Gastroesophageal sphincter (tissue), 3 donors: Measurements from ENCODE around the gene RHEBL1.

Experiments
- EP300 ChIP-seq: sonication (generic); formaldehyde crosslinking; IDR thresholded peaks from one replicate; pipeline ENCODE4 v1.6.1; 2017; ENCODE audit warnings: antibody characterized with exemption, mild to moderate bottlenecking
- POLR2A ChIP-seq, 2 donors: fragments of 450-650 bp; IDR thresholded peaks; one replicate each; pipeline ENCODE4 v1.6.1; 2017; ENCODE audit warnings: antibody characterized with exemption in 2 of 2, mild to moderate bottlenecking in 2 of 2, moderate library complexity in 1 of 2
- POLR2AphosphoS5 ChIP-seq: sonication (generic); formaldehyde crosslinking; IDR thresholded peaks from one replicate; pipeline ENCODE4 v1.6.1; 2017; ENCODE audit warnings: antibody characterized with exemption
- TF ChIP-seq, protein P1 (sequence below), 4 experiments: fragments of 200-600 bp in 2 of 4; fragments of 450-650 bp in 2 of 4; sonication (generic) in 1 of 4; IDR thresholded peaks; one replicate each; pipeline ENCODE4 v1.5.1; 2017 to 2019; ENCODE audit warnings: antibody characterized with exemption in 4 of 4, mild to moderate bottlenecking in 2 of 4, moderate library complexity in 2 of 4

DNA sequence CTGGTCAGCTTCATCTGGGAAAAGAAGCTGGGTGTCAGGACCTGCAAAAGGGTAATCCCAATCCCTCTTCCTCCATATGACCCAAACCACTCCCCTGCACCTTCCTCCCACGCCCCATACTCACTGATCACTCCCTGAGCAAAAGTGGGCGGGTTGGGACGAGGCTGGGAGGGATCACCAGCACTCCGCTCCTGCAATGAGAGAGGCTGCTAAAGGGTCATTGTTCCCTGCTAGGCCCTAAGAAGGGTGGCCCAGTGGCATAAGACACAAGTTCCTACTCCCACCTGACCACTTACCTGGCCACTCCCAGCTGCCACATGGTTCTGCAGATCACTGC lies 35.5 kb downstream of the RHEBL1 start:
- TF ChIP-seq, protein P1, sequence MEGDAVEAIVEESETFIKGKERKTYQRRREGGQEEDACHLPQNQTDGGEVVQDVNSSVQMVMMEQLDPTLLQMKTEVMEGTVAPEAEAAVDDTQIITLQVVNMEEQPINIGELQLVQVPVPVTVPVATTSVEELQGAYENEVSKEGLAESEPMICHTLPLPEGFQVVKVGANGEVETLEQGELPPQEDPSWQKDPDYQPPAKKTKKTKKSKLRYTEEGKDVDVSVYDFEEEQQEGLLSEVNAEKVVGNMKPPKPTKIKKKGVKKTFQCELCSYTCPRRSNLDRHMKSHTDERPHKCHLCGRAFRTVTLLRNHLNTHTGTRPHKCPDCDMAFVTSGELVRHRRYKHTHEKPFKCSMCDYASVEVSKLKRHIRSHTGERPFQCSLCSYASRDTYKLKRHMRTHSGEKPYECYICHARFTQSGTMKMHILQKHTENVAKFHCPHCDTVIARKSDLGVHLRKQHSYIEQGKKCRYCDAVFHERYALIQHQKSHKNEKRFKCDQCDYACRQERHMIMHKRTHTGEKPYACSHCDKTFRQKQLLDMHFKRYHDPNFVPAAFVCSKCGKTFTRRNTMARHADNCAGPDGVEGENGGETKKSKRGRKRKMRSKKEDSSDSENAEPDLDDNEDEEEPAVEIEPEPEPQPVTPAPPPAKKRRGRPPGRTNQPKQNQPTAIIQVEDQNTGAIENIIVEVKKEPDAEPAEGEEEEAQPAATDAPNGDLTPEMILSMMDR (IDR thresholded peaks at IDR 0.05), result no peak
- TF ChIP-seq POLR2A (IDR thresholded peaks at IDR 0.05) (no peak), POLR2AphosphoS5 (no peak), EP300 (no peak)
